Measurements from ENCODE around the gene PCNX1.

- TF ChIP-seq, protein P1, sequence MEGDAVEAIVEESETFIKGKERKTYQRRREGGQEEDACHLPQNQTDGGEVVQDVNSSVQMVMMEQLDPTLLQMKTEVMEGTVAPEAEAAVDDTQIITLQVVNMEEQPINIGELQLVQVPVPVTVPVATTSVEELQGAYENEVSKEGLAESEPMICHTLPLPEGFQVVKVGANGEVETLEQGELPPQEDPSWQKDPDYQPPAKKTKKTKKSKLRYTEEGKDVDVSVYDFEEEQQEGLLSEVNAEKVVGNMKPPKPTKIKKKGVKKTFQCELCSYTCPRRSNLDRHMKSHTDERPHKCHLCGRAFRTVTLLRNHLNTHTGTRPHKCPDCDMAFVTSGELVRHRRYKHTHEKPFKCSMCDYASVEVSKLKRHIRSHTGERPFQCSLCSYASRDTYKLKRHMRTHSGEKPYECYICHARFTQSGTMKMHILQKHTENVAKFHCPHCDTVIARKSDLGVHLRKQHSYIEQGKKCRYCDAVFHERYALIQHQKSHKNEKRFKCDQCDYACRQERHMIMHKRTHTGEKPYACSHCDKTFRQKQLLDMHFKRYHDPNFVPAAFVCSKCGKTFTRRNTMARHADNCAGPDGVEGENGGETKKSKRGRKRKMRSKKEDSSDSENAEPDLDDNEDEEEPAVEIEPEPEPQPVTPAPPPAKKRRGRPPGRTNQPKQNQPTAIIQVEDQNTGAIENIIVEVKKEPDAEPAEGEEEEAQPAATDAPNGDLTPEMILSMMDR (IDR thresholded peaks at IDR 0.05): no peak
- no peak for TF ChIP-seq POLR2A (IDR thresholded peaks at IDR 0.05)
- TF ChIP-seq EP300 (IDR thresholded peaks at IDR 0.05): no peak
- TF ChIP-seq POLR2AphosphoS5 (IDR thresholded peaks at IDR 0.05): no peak
Measured at GRCh38 chr14:70893858-70894291, 13.4 kb upstream of the PCNX1 start.
